ENCODE results near the gene TBC1D2B. TPM values are rescaled to one million over a fixed set of nuclear protein-coding genes. Genes with fewer than 3 reads are reported as not detected.

The TBC1D2B gene
- total and polyA plus RNA-seq, 2 donors (not counting 3 experiments of a cell fraction or from before 2014, with no cell fraction given) = 30.8 to 46.1 TPM

- no peak for DNase-seq (ENCODE audit: low read depth, low spot score)
- Histone ChIP-seq H3K9ac (replicated peaks; ENCODE audit: extremely low read depth, insufficient read depth, low read length) (no peak overlapping the region), H3K9me1 (replicated peaks; ENCODE audit: control insufficient read depth, extremely low read depth, insufficient read depth, low read length) (no peaks in the 10 kb centered on the region), H3K27ac (ENCODE audit: insufficient read depth, low read depth, low read length) (no peak overlapping the region), H3K79me2 (ENCODE audit: control insufficient read depth, insufficient read depth, low read length) (no peaks in the 10 kb centered on the region), H3K4me2 (ENCODE audit: insufficient read depth, low read length) (no peak overlapping the region), H2AFZ (ENCODE audit: low read depth, low read length) (no peak overlapping the region), H3K9me3 (replicated peaks; ENCODE audit: control insufficient read depth, insufficient read depth, low read length) (no peaks in the 10 kb centered on the region), H3K36me3 (ENCODE audit: control insufficient read depth in 2 of 2, extremely low read depth in 1 of 2, insufficient read depth in 2 of 2, low read length in 2 of 2) (peaks cover 11 to 29% of the 10 kb centered on the region in 2 experiments), H3K4me1 (ENCODE audit: control insufficient read depth, extremely low read depth, insufficient read depth, low read length) (no peaks in the 10 kb centered on the region), H3K4me3 (replicated peaks in 1 of 3; ENCODE audit: insufficient read depth in 1 of 3, low read depth in 1 of 3, low read length in 3 of 3) (no peak overlapping the region), H4K20me1 (replicated peaks; ENCODE audit: control insufficient read depth, extremely low read depth, insufficient read depth, low read length) (no peaks in the 10 kb centered on the region), H3K27me3 (ENCODE audit: control insufficient read depth in 2 of 2, insufficient read depth in 2 of 2, low read length in 2 of 2) (no peaks in the 10 kb centered on the region)
- FAIRE-seq = no peak
- BruUV-seq (replicated peaks) = no TSS peak
- intact Hi-C loops (cut with micrococcal nuclease) (no loop called here), dilution Hi-C loops (cut with MboI; ENCODE audit: extremely low pct_ligation_motif_present, low sequenced_read_pairs) (no loop called here)
- TF ChIP-seq, protein P1, sequence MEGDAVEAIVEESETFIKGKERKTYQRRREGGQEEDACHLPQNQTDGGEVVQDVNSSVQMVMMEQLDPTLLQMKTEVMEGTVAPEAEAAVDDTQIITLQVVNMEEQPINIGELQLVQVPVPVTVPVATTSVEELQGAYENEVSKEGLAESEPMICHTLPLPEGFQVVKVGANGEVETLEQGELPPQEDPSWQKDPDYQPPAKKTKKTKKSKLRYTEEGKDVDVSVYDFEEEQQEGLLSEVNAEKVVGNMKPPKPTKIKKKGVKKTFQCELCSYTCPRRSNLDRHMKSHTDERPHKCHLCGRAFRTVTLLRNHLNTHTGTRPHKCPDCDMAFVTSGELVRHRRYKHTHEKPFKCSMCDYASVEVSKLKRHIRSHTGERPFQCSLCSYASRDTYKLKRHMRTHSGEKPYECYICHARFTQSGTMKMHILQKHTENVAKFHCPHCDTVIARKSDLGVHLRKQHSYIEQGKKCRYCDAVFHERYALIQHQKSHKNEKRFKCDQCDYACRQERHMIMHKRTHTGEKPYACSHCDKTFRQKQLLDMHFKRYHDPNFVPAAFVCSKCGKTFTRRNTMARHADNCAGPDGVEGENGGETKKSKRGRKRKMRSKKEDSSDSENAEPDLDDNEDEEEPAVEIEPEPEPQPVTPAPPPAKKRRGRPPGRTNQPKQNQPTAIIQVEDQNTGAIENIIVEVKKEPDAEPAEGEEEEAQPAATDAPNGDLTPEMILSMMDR (IDR thresholded peaks at IDR 0.05; ENCODE audit: extremely low read depth in 1 of 2, insufficient read depth in 1 of 2, low read depth in 1 of 2, low read length in 2 of 2) = no peak
- TF ChIP-seq GATA2 (IDR thresholded peaks at IDR 0.05; ENCODE audit: insufficient read depth, insufficient read length, low read depth, low read length) = no peak
- no peak for TF ChIP-seq POLR2A (IDR thresholded peaks at IDR 0.05; ENCODE audit: low read depth, low read length)
- TF ChIP-seq POLR2AphosphoS5 (IDR thresholded peaks at IDR 0.05; ENCODE audit: insufficient read depth, low read depth, low read length) = no peak
- TF ChIP-seq JUN (IDR thresholded peaks at IDR 0.05; ENCODE audit: borderline replicate concordance, insufficient read depth, insufficient read length, low read depth) = no peak
- TF ChIP-seq EZH2 (IDR thresholded peaks at IDR 0.05; ENCODE audit: borderline replicate concordance, low read depth, low read length, severe bottlenecking) = no peak
- ChIA-PET CTCF (interaction anchor here (1.0 to 1.1 kb wide), 2 partner anchors 10 to 91 kb away, joined by 4 to 5 read pairs; no protein-coding TSS in a partner anchor), POLR2A (no interaction called here)
Measured at GRCh38 chr15:78016860-78017259, 60.7 kb downstream of the TBC1D2B start.

Data from endothelial cell of umbilical vein (primary cell).